Measurements from ENCODE around the gene ALAS1. TPM values are rescaled to one million over a fixed set of nuclear protein-coding genes. Genes with fewer than 3 reads are reported as not detected.

The ALAS1 gene
- total RNA-seq, 1 experiment from 2014 or later = 71.2 TPM

DNA sequence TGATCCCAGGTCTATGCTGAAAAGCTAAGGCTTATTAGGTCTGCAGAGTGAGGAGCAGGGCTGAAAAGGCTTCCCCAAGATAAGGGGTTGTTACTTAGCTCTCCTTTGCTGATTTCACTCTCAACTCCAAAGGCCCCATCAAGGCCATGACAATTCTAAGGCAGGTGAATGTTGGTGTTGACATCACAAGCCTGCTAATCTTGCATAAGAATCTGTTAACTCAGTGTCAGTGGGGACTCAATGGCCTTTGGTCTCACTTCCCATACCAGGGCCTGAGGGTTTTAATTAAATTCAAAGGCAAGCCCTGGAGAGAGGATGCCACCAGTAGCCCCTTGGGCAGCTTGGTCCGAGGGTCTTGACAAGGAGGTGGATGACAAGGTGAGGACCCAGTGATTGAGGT lies 9.4 kb upstream of the ALAS1 start:
- CTCF ChIA-PET = interaction anchor here (0.5 to 0.6 kb wide), 2 partner anchors 24 to 64 kb away, joined by 3 to 4 read pairs; no protein-coding TSS in a partner anchor
- Histone ChIP-seq H3K79me2 (ENCODE audit: low read depth) (no peaks in the 10 kb centered on the region), H3K9me3 (ENCODE audit: insufficient read depth, low read depth) (no peaks in the 10 kb centered on the region), H3K36me3 (ENCODE audit: low read depth) (no peaks in the 10 kb centered on the region), H3K4me1 (replicated peaks; ENCODE audit: insufficient read depth) (peaks cover 3% of the 10 kb centered on the region; the same call in 1 of the 2 replicates), H3K27me3 (ENCODE audit: insufficient read depth, low read depth) (no peaks in the 10 kb centered on the region), H3K27ac (no peak overlapping the region), H3F3A (ENCODE audit: insufficient read depth, low read depth) (no peaks in the 10 kb centered on the region), H4K20me1 (ENCODE audit: insufficient read depth) (no peaks in the 10 kb centered on the region), H3K4me2 (no peak overlapping the region), H2AFZ (no peak overlapping the region), H3K9me2 (ENCODE audit: insufficient read depth) (no peaks in the 10 kb centered on the region), H3K4me3 (no peak overlapping the region)
- POLR2A ChIA-PET (ENCODE audit: unreplicated experiment) = no interaction called here
- no peak for TF ChIP-seq EZH2 (IDR thresholded peaks at IDR 0.05; ENCODE audit: low read depth)
- TF ChIP-seq, protein P1, sequence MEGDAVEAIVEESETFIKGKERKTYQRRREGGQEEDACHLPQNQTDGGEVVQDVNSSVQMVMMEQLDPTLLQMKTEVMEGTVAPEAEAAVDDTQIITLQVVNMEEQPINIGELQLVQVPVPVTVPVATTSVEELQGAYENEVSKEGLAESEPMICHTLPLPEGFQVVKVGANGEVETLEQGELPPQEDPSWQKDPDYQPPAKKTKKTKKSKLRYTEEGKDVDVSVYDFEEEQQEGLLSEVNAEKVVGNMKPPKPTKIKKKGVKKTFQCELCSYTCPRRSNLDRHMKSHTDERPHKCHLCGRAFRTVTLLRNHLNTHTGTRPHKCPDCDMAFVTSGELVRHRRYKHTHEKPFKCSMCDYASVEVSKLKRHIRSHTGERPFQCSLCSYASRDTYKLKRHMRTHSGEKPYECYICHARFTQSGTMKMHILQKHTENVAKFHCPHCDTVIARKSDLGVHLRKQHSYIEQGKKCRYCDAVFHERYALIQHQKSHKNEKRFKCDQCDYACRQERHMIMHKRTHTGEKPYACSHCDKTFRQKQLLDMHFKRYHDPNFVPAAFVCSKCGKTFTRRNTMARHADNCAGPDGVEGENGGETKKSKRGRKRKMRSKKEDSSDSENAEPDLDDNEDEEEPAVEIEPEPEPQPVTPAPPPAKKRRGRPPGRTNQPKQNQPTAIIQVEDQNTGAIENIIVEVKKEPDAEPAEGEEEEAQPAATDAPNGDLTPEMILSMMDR (conservative IDR thresholded peaks at IDR 0.05) = no peak
- BruUV-seq (replicated peaks) = no TSS peak
- intact Hi-C loops (cut with micrococcal nuclease; ENCODE audit: unreplicated experiment) = no loop called here
- DNase-seq = no peak

DNA sequence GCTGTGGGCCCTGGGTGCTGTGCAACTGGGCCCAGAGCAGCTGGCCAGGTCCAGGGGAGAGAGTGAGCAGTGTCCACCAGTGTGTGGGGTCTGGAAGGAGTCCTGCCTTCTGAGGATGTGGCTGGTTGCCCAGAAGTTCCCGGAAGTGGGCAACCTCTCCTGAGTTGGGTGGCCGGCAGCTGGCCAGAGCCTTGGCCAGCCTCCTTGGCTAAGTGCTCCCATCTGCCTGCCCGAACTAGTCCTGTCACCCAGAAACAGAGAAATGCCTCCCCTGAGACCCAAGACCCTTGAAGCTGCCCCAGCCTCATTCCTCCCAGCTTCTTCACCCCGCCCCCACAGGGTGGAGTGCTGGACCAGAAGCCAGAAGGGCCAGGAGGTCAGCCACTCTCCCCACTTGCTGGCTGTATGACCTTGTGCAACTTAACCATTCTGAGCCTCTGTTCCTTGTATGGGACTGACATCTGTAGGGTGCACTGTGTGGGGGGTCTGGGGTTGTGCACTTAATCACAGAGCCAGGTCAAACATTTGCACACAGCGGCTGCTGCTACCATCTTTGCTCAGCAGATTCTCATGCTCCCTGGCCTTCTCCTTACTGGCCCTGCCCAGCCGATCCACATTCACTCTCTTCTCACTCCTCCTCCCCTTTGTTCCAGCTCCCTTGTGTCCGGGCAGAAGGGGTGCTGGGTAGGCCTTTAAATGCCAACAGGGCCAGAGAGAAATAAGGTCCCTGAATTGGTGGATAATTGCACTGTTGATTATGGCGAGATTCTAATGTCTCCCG lies 7.5 kb upstream of the ALAS1 start:
- DNase-seq = no peak
- peaks cover 3% of the 10 kb centered on the region; the same call in 1 of the 2 replicates for H3K4me1 ChIP-seq (replicated peaks; ENCODE audit: insufficient read depth)
- ChIA-PET CTCF (no interaction called here), POLR2A (ENCODE audit: unreplicated experiment) (no interaction called here)
- no peak overlapping the region for H3K4me2 ChIP-seq
- no peak overlapping the region for H3K27ac ChIP-seq
- H3K9me2 ChIP-seq (ENCODE audit: insufficient read depth) = no peaks in the 10 kb centered on the region
- no peak overlapping the region for H3K4me3 ChIP-seq
- no peaks in the 10 kb centered on the region for H3K36me3 ChIP-seq (ENCODE audit: low read depth)
- BruUV-seq (replicated peaks) = no TSS peak
- no peaks in the 10 kb centered on the region for H3K27me3 ChIP-seq (ENCODE audit: insufficient read depth, low read depth)
- no peaks in the 10 kb centered on the region for H3K9me3 ChIP-seq (ENCODE audit: insufficient read depth, low read depth)
- H3F3A ChIP-seq (ENCODE audit: insufficient read depth, low read depth) = no peaks in the 10 kb centered on the region
- no peak overlapping the region for H2AFZ ChIP-seq
- intact Hi-C loops (cut with micrococcal nuclease; ENCODE audit: unreplicated experiment) = no loop called here
- TF ChIP-seq, protein P1 (conservative IDR thresholded peaks at IDR 0.05) = no peak
- no peak for TF ChIP-seq EZH2 (IDR thresholded peaks at IDR 0.05; ENCODE audit: low read depth)
- no peaks in the 10 kb centered on the region for H3K79me2 ChIP-seq (ENCODE audit: low read depth)
- no peaks in the 10 kb centered on the region for H4K20me1 ChIP-seq (ENCODE audit: insufficient read depth)

DNA sequence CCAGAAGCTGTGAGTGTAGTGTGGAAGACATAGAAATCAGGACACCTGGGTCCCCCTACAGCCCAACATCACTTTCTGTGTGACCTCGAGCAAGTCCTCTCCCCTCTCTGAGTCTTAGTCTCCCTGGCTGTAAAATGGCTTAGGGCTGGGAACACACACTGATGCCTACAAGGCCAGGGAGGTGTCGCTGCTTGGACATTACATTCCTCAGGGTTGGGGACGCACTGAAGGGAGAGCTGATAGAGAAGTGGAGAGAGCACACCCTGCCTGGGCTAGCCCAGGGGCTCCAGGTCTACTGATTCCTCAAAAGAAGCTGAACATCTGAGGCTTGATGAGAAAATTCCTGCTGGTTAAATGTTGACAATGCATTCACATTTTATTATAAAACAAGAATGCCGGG lies 6.3 kb upstream of the ALAS1 start:
- no TSS peak for BruUV-seq (replicated peaks)
- ChIA-PET POLR2A (ENCODE audit: unreplicated experiment) (interaction anchor here (0.5 kb wide), 1 partner anchor 207 kb away, joined by 8 read pairs; no protein-coding TSS in a partner anchor), CTCF (interaction anchor here (0.6 kb wide), 1 partner anchor 11 kb away, joined by 4 read pairs; no protein-coding TSS in a partner anchor)
- Histone ChIP-seq H4K20me1 (ENCODE audit: insufficient read depth) (no peaks in the 10 kb centered on the region), H3K4me2 (no peak overlapping the region), H3K27me3 (ENCODE audit: insufficient read depth, low read depth) (no peaks in the 10 kb centered on the region), H3K9me2 (ENCODE audit: insufficient read depth) (no peaks in the 10 kb centered on the region), H3K36me3 (ENCODE audit: low read depth) (no peaks in the 10 kb centered on the region), H3K27ac (no peak overlapping the region), H3K79me2 (ENCODE audit: low read depth) (no peaks in the 10 kb centered on the region), H3F3A (ENCODE audit: insufficient read depth, low read depth) (peaks cover 11% of the 10 kb centered on the region), H2AFZ (no peak overlapping the region), H3K4me3 (no peak overlapping the region), H3K9me3 (ENCODE audit: insufficient read depth, low read depth) (no peaks in the 10 kb centered on the region), H3K4me1 (replicated peaks; ENCODE audit: insufficient read depth) (peaks cover 9% of the 10 kb centered on the region)
- intact Hi-C loops (cut with micrococcal nuclease; ENCODE audit: unreplicated experiment) = no loop called here
- DNase-seq = no peak
- TF ChIP-seq EZH2 (IDR thresholded peaks at IDR 0.05; ENCODE audit: low read depth) = no peak
- TF ChIP-seq, protein P1 (conservative IDR thresholded peaks at IDR 0.05) = no peak

Measured in PC-9 (cell line).